Measurements from ENCODE around the gene MT1H. TPM values are rescaled to one million over a fixed set of nuclear protein-coding genes. Genes with fewer than 3 reads are reported as not detected.

The MT1H gene
- total and polyA plus RNA-seq, 2 of the 13 experiments (the other 11 are each of a cell fraction or from before 2014, with no cell fraction given), result 0.60 TPM; not detected in 1

- TF ChIP-seq CSRNP1 (CRISPR knock-in tag; IDR thresholded peaks at IDR 0.05) (no peak), FOSL1 (CRISPR knock-in tag; IDR thresholded peaks at IDR 0.05; ENCODE audit: borderline replicate concordance) (no peak), THAP7 (CRISPR knock-in tag; IDR thresholded peaks at IDR 0.05) (peak; percentile 90; the same call in 1 of the 2 replicates), BRCA1 (CRISPR knock-in tag; IDR thresholded peaks at IDR 0.05) (no peak), ZFP62 (CRISPR knock-in tag; IDR thresholded peaks at IDR 0.05) (no peak), TEAD3 (CRISPR knock-in tag; optimal IDR thresholded peaks at IDR 0.05; ENCODE audit: borderline replicate concordance) (peak; percentile 3), ATAD3A (CRISPR knock-in tag; IDR thresholded peaks at IDR 0.05) (no peak), ZNF883 (CRISPR knock-in tag; IDR thresholded peaks at IDR 0.05; ENCODE audit: not compliant biosample characterization) (peak; percentile 73), CENPT (CRISPR knock-in tag; IDR thresholded peaks at IDR 0.05; ENCODE audit: low read depth) (no peak), NRL (CRISPR knock-in tag; IDR thresholded peaks at IDR 0.05; ENCODE audit: borderline replicate concordance) (peak; percentile 68), PRDM4 (CRISPR knock-in tag; IDR thresholded peaks at IDR 0.05; ENCODE audit: borderline replicate concordance) (no peak), RFX5 (IDR thresholded peaks at IDR 0.05; ENCODE audit: low read depth, low read length) (no peak), RXRA (CRISPR knock-in tag; IDR thresholded peaks at IDR 0.05) (0 out of 2 replicates have a peak, but pooled peaks have one; percentile 36), IKZF5 (CRISPR knock-in tag; IDR thresholded peaks at IDR 0.05) (no peak), ZNF552 (CRISPR knock-in tag; IDR thresholded peaks at IDR 0.05; ENCODE audit: borderline replicate concordance) (no peak), ZNF598 (CRISPR knock-in tag; IDR thresholded peaks at IDR 0.05; ENCODE audit: borderline replicate concordance) (peak; percentile 13; the same call in 1 of the 2 replicates), ASH2L (IDR thresholded peaks at IDR 0.05; ENCODE audit: insufficient read length, low read depth, low read length) (no peak), TFAP4 (IDR thresholded peaks at IDR 0.05; ENCODE audit: borderline replicate concordance, low read depth) (no peak), ZNF460 (CRISPR knock-in tag; IDR thresholded peaks at IDR 0.05; ENCODE audit: borderline replicate concordance) (no peak), CREB1 (IDR thresholded peaks at IDR 0.05) (no peak), CREB1 (CRISPR knock-in tag; IDR thresholded peaks at IDR 0.05) (no peak), ZNF263 (CRISPR knock-in tag; IDR thresholded peaks at IDR 0.05) (no peak)
Measured at GRCh38 chr16:56643080-56643778, 26.4 kb upstream of the MT1H start (continued).

Data from HepG2 (cell line).